ENCODE measurements around the gene DMD.
"Not testable (repeated sequence)": the region's sequence is repeated elsewhere in the genome, so short reads cannot be mapped to it uniquely, and the experiment has no call there.

DMD gene

DNA sequence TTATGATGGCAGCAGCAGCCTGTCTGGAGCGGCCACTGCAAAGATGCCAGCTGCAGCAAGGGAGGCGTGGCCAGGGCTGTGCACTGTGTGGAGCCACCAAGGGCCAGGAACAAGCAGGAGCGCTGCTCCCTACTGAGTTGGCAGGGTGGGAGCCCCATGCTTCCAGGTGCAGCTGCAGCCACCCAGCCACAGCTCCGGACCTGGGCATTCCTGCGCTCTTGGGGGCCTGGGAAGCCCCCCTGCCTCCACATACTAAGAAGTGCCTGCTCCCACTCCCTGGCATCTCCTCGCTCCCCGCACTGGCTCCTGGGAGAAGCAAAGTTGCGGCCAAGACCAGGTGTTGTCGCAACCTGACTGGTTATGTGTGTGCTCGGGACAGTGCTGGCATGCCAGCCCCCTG lies 619.8 kb downstream of the DMD start:
- no peak for DNase-seq

- DNase-seq, result no peak
Measured at GRCh38 chrX:32582729-32583128, 628.6 kb downstream of the DMD start.

- DNase-seq, result no peak
Measured at GRCh38 chrX:32576885-32577284, 634.5 kb downstream of the DMD start.

DNA sequence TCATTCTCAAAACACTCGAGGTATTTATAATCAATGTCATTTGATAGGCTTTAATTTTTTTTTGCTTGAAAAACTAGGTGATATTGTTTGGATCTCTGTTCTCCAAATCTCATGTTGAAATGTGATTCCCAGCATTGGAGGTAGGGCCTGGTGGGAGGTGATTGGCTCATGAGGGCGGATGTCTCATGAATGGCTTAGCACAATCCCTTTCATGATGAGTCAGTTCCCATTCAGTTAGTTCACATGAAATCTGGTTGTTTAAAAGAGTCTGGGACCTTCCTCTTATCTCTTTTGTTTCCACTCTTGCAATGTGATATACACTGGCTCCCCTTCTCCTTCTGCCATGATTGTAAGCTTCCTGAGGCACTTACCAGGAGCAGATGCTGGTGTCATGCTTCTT lies 638.7 kb downstream of the DMD start:
- no peak for DNase-seq

GRCh38 chrX:32571579-32571978 lies 639.8 kb downstream of the DMD start:
- no peak for DNase-seq

DNA sequence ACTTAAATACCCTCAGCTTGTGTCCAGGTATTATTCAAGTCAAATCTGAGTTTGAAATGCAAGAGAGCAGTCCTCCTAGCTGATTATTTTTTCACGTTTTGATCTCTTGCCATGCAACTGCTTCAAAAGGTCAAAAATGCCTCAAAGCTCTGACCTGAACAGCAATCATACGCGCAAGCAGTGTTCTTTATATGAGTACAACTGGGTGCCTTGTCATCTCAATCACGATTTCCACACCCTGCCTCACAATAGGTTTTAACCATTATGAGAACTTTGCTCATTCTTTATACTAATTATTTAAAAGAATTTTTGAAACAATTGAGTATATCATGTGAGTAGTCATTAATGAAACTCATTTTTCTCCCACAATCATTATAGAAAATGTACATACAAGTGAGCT lies 649.1 kb downstream of the DMD start:
- no peak for DNase-seq

DNA sequence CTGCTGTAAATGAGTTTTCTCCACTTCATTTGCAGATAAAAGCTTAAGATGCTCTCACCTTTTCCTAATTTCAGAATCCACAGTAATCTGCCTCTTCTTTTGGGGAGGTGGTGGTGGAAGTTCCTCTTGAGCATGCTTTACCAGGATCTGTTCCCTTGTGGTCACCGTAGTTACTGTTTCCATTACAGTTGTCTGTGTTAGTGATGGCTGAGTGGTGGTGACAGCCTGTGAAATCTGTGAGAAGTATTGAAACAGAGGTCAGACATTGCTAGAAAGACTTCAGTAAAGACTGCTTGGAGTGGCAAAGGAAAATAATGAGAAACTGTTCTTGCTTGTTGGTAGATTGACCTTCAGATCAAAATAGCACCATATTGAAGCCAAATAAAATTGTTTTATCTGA lies 666.2 kb downstream of the DMD start:
- no peak for DNase-seq

GRCh38 chrX:32538554-32538953 lies 672.8 kb downstream of the DMD start:
- DNase-seq, result no peak

- DNase-seq, result no peak
Measured at GRCh38 chrX:32533848-32534247, 677.5 kb downstream of the DMD start.

GRCh38 chrX:32532262-32532661 lies 679.1 kb downstream of the DMD start:
- DNase-seq, result no peak

DNA sequence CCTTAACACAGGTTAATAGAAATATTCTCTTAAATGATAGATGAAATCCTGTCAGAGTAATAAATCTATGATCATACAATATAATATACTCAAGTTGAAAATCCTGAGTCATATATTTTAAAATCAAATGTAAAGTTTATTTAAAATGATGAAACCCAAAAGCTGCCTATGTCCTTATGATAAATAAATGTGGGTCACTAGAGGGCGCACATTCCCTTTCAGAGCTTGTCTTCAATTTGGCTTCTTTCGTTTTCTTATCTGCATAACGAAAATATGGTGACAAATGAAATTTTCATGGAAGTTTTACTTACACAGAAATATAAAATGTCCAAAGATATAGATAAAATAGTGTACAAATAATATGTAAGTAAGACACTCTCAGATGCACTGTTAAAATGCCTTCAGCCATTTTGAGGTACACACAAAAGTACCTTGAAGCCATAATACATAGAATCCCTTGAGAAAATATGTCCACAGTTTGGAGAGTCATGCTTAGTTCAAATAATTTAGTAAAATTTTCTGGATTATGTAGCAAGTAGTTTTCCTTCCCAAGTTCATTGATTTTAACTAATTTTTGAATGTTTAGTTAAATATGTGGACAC lies 680.4 kb downstream of the DMD start:
- no peak for DNase-seq

- DNase-seq, result not testable (repeated sequence)
Measured at GRCh38 chrX:32528451-32528850, 682.9 kb downstream of the DMD start.

GRCh38 chrX:32525234-32525633 lies 686.1 kb downstream of the DMD start:
- no peak for DNase-seq

DNA sequence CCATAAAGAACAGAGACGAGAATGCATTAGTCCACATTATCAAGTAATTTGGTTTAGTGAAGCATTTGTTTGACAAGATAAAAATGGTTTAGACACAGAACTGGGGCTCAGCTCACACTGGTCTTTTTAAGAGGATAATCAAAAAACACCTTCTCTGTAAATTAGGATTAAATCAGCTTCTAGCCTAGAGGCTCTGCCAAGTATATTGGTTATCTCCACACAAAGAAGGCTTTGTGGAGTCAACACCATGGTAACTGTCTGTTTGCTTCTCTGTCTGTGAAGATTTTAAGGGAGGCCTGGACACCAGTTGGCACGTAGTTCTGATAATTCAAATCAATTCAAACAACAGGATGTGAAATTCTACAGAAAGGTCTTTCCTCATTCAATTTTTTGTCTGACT lies 687.0 kb downstream of the DMD start:
- no peak for DNase-seq

- DNase-seq, result no peak
Measured at GRCh38 chrX:32520789-32521188, 690.6 kb downstream of the DMD start.

DNA sequence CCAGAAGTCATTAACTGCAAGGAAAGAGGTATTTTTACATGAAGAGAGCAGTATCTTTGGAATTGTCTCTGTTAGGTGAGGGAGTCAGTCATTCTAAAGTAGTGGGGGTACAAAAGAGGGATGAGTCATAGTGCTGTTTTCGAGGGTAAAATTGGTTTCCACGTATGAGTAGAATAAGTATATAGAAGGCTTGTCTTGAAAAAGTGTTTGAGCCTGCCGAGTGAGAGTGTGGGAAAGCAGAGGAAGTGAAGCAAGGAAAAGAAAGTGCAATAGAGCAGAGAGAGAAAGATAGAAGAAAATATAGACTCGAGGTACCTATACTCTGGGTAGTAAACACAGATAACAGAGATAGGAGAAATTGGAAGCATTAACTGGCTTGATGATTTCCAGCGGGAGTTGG lies 696.4 kb downstream of the DMD start:
- no peak for DNase-seq

DNA sequence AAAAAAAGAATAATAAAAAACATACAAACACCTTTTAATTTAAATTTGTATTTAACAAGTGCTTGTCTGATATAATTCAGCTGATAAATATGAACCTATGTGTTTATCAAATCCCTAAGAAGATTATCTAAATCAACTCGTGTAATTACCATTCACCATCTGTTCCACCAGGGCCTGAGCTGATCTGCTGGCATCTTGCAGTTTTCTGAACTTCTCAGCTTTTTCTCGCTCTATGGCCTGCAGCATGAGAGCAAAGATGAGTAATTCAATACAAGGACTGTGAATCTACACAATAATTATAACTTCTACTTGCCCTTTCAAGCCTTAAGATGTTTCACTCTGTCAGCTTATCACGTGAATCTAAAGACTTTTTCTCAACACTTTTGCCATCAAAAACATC lies 709.7 kb downstream of the DMD start:
- DNase-seq, result no peak

GRCh38 chrX:32496671-32497070 lies 714.7 kb downstream of the DMD start:
- no peak for DNase-seq

- DNase-seq, result no peak
Measured at GRCh38 chrX:32495855-32496254, 715.5 kb downstream of the DMD start.

DNA sequence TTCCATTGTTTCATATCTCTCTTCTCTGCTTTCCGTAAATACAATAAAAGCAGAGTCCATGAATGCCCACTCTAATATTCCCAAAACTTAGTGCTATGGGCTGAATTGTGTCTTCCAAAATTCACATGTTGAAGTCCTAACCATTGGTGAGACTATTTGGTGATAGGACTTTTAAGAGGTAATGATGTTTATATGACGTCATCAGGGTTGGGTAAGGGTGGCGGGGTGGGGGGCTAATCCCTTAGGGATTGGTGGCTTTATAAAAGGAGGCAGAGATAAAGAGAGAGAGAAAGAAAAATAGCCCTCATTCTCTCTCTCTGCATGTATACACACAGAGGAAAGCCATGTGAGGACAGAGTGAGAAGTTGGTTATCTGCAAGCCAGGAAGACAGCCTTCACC lies 722.2 kb downstream of the DMD start:
- DNase-seq, result no peak

- no peak for DNase-seq
Measured at GRCh38 chrX:32483534-32484136, 727.7 kb downstream of the DMD start.

GRCh38 chrX:32480019-32480418 lies 731.3 kb downstream of the DMD start:
- DNase-seq, result no peak

DNA sequence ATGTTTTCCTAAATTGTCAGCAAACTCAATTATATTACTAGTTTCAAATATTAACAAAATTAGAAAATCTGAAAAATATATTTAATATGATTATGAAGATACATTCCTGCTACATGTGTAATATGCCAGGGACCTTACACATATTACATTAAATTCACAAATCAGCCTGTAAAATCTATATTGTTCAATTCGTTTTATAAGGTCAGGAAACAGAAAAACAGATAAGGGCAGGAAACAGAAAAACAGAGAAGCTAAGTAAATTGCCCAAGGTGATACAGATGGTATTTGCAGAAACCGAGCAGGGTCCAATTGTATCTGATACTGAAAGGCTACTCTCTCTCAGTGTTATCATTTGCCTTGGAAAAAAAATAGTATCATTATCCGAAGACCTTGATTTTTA lies 739.0 kb downstream of the DMD start:
- DNase-seq, result no peak

GRCh38 chrX:32455704-32456103 lies 755.6 kb downstream of the DMD start:
- no peak for DNase-seq

- no peak for DNase-seq
Measured at GRCh38 chrX:32451954-32452695, 759.2 kb downstream of the DMD start.

Data from CD4-positive, alpha-beta T cell treated with Interferon gamma for 1 hour (primary cell).